ENCODE measurements around the gene APOH. TPM values are rescaled to one million over a fixed set of nuclear protein-coding genes. Genes with fewer than 3 reads are reported as not detected.
"Not testable (repeated sequence)": the region's sequence is repeated elsewhere in the genome, so short reads cannot be mapped to it uniquely, and the experiment has no call there.

Gene APOH
- total and polyA plus RNA-seq, 10 donors = 1.2 TPM; not detected in 9

GRCh38 chr17:66260275-66260674 lies 31.1 kb upstream of the APOH start:
- H3K9me3 ChIP-seq = peaks cover 0 to 7% (median 0%) of the 10 kb centered on the region in 8 donors
- peaks cover 0 to 9% (median 2%) of the 10 kb centered on the region in 6 donors for H3K4me1 ChIP-seq
- DNase-seq = no peak
- intact Hi-C loops (cut with DNase I; ENCODE audit: low total_unique reads) = no loop called here
- no peak overlapping the region for H3K4me3 ChIP-seq
- 81 to 93% (median 89%) methylated on average over 6 of the region's 6 CpGs for WGBS, 5 donors
- H3K36me3 ChIP-seq = no peaks in the 10 kb centered on the region
- no peak overlapping the region for H3K27ac ChIP-seq
- TF ChIP-seq CTCF (IDR thresholded peaks at IDR 0.05 in 8 of 11, conservative IDR thresholded peaks at IDR 0.05 in 3 of 11) (no peak), POLR2AphosphoS5 (IDR thresholded peaks at IDR 0.05) (no peak), POLR2A (IDR thresholded peaks at IDR 0.05) (no peak)
- no peaks in the 10 kb centered on the region for H3K27me3 ChIP-seq (replicated peaks in 1 of 7)

GRCh38 chr17:66255527-66255971 lies 26.3 kb upstream of the APOH start:
- H3K27ac ChIP-seq = no peak overlapping the region
- TF ChIP-seq POLR2AphosphoS5 (IDR thresholded peaks at IDR 0.05) = no peak
- TF ChIP-seq CTCF (IDR thresholded peaks at IDR 0.05 in 8 of 11, conservative IDR thresholded peaks at IDR 0.05 in 3 of 11) = no peak
- TF ChIP-seq POLR2A (IDR thresholded peaks at IDR 0.05) = no peak
- H3K9me3 ChIP-seq = no peaks in the 10 kb centered on the region
- peaks cover 0 to 15% (median 4%) of the 10 kb centered on the region in 6 donors for H3K4me1 ChIP-seq
- no peaks in the 10 kb centered on the region for H3K27me3 ChIP-seq (replicated peaks in 1 of 7)
- H3K36me3 ChIP-seq = no peaks in the 10 kb centered on the region
- H3K4me3 ChIP-seq = no peak overlapping the region
- DNase-seq = no peak
- 71 to 77% (median 73%) methylated on average over 3 of the region's 3 CpGs for WGBS, 5 donors
- intact Hi-C loops (cut with DNase I; ENCODE audit: low total_unique reads) = loop anchor here (2.0 to 5.0 kb wide), 2 partner anchors 312 to 417 kb away; no protein-coding TSS in a partner anchor

GRCh38 chr17:66255112-66255511 lies 25.9 kb upstream of the APOH start:
- no peak overlapping the region for H3K4me3 ChIP-seq
- H3K9me3 ChIP-seq = no peaks in the 10 kb centered on the region
- no peaks in the 10 kb centered on the region for H3K36me3 ChIP-seq
- WGBS, 5 donors = 21 to 29% (median 25%) methylated on average over 4 of the region's 4 CpGs
- no peak for DNase-seq
- no peak overlapping the region for H3K27ac ChIP-seq
- intact Hi-C loops (cut with DNase I; ENCODE audit: low total_unique reads) = loop anchor here (2.0 to 5.0 kb wide), 2 partner anchors 312 to 418 kb away; no protein-coding TSS in a partner anchor
- peaks cover 0 to 15% (median 4%) of the 10 kb centered on the region in 6 donors for H3K4me1 ChIP-seq
- no peaks in the 10 kb centered on the region for H3K27me3 ChIP-seq (replicated peaks in 1 of 7)
- TF ChIP-seq POLR2AphosphoS5 (IDR thresholded peaks at IDR 0.05) = no peak
- no peak for TF ChIP-seq POLR2A (IDR thresholded peaks at IDR 0.05)
- peak; percentile 43 to 78 (median 74) for TF ChIP-seq CTCF (IDR thresholded peaks at IDR 0.05 in 8 of 11, conservative IDR thresholded peaks at IDR 0.05 in 3 of 11)

GRCh38 chr17:66253458-66253857 lies 24.2 kb upstream of the APOH start:
- DNase-seq; intact Hi-C loops (cut with DNase I; ENCODE audit: low total_unique reads); H3K27me3 ChIP-seq (replicated peaks in 1 of 7); H3K9me3 ChIP-seq; H3K4me3 ChIP-seq; H3K27ac ChIP-seq; H3K36me3 ChIP-seq: not testable (repeated sequence)
- WGBS, 5 donors = 72 to 86% (median 83%) methylated on average over 8 of the region's 8 CpGs
- H3K4me1 ChIP-seq = peaks cover 0 to 15% (median 4%) of the 10 kb centered on the region in 6 donors

GRCh38 chr17:66250686-66251085 lies 21.5 kb upstream of the APOH start:
- no peaks in the 10 kb centered on the region for H3K27me3 ChIP-seq (replicated peaks in 1 of 7)
- intact Hi-C loops (cut with DNase I; ENCODE audit: low total_unique reads) = no loop called here
- H3K9me3 ChIP-seq = no peaks in the 10 kb centered on the region
- peaks cover 0 to 23% (median 6%) of the 10 kb centered on the region in 6 donors for H3K4me1 ChIP-seq
- 88 to 99% (median 96%) methylated on average over 3 of the region's 3 CpGs for WGBS, 5 donors
- DNase-seq = no peak
- H3K27ac ChIP-seq = no peak overlapping the region
- no peak overlapping the region for H3K4me3 ChIP-seq
- no peaks in the 10 kb centered on the region for H3K36me3 ChIP-seq
- TF ChIP-seq CTCF (IDR thresholded peaks at IDR 0.05 in 8 of 11, conservative IDR thresholded peaks at IDR 0.05 in 3 of 11) (no peak), POLR2A (IDR thresholded peaks at IDR 0.05) (no peak), POLR2AphosphoS5 (IDR thresholded peaks at IDR 0.05) (no peak)

Measured in spleen (tissue), 11 donors.